GM21381 (cell line): ENCODE data around the gene ANTXRL.
"Not testable (repeated sequence)": the region's sequence is repeated elsewhere in the genome, so short reads cannot be mapped to it uniquely, and the experiment has no call there.

Experiments
- ATAC-seq: cut with Tn5 transposase; IDR thresholded peaks from one replicate; pipeline ENCODE4 v1.9.1; 2021; ENCODE audit warnings: mild to moderate bottlenecking, moderate library complexity; ENCODE audit not compliant: unreplicated experiment

The ANTXRL gene

GRCh38 chr10:46254007-46254383, 32.8 kb upstream of the ANTXRL start:
- ATAC-seq, result no peak

DNA sequence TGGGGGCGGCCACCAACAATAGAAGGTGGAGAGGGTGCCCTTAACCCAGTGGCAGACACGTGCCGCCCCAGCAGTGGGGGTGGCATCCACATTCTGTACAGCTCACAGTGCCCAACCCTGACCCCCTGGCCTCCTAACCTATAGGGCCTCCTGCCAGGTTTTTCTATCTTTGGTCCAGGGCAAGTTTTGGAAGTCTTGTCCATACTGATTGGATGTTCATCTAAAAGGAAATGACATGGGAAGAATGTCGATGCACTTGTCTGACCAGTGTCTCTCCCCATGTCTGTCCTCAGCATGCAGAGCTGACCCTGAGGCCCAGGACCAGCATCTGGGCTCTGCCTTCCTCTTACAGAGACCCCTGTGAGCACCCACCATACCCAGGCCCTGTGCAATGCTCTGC, 32.3 kb upstream of the ANTXRL start:
- ATAC-seq, result no peak

DNA sequence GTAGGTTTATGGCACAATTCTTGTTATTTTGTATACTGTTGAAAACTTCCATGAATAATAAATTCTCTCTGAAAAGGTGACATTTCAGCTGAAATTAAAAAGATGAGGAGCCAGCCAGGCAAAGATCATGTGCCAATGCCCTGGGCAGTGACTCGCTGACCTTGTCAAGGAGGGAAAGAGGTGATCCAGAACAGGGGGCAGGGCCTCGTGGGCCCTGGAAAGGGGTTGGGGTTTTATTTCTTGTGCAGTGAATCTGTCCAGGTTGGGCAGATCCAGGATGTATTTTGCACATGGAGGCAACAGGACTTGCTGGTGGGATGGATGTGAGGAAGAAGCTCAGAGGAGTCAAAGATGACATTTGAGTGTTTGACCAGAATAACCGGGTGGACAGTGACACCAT, 31.6 kb upstream of the ANTXRL start:
- not testable (repeated sequence) for ATAC-seq

- ATAC-seq, result no peak
Observed at GRCh38 chr10:46255801-46256747, 30.7 kb upstream of the ANTXRL start.

- no peak for ATAC-seq
Observed at GRCh38 chr10:46257099-46257498, 29.7 kb upstream of the ANTXRL start.

DNA sequence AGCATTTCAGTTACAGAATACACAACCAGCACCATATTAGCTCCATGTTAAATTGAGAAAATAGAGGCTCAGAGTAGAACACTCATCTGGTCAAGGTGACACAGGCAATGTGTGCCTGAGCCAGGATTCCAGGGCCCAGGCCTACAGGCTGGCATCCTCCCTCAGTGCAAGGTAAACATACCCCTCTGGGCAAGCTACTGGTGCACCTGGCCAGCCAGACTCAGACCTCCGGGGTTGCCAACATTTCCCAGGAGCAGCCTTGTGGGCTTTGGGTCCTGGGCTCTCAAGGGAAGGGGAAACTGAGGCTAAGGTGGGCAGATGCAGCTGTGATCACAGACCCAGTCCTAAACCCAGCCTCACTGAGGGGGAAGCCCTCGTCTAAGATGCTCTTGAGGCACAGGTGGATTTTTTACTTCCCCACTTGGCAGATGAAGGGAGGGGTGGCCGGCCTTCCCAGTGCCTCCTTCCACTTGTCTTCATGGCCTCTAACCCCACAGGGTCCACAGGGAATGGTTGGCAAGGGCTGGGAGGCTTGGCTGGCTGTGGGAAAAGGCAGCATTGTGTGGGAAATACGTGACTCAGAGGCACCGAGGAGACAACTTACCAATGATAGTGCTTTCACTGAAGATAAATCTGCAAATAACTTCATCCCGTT, 23.8 kb upstream of the ANTXRL start:
- ATAC-seq, result not testable (repeated sequence)

GRCh38 chr10:46263831-46264268, 22.9 kb upstream of the ANTXRL start:
- no peak for ATAC-seq

DNA sequence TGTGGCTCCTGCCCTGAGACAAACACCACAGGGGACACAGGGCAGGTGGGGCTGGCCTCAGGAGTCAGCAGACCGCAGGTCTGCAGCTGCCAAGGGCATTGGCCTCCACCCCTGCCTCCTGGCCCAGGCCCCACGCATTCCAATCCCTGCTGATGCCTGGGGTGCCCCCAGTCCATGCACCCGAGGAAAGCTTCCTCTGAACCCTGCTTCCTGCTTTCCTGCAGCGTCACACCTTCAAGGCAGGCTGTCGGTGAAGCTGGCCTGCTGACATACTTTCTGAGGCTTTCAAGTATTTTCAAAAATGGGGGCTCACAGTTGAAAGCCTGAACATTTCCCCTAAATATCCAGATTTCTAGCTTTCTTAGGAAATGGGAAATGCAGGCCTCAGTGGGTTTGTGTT, 22.5 kb upstream of the ANTXRL start:
- no peak for ATAC-seq

DNA sequence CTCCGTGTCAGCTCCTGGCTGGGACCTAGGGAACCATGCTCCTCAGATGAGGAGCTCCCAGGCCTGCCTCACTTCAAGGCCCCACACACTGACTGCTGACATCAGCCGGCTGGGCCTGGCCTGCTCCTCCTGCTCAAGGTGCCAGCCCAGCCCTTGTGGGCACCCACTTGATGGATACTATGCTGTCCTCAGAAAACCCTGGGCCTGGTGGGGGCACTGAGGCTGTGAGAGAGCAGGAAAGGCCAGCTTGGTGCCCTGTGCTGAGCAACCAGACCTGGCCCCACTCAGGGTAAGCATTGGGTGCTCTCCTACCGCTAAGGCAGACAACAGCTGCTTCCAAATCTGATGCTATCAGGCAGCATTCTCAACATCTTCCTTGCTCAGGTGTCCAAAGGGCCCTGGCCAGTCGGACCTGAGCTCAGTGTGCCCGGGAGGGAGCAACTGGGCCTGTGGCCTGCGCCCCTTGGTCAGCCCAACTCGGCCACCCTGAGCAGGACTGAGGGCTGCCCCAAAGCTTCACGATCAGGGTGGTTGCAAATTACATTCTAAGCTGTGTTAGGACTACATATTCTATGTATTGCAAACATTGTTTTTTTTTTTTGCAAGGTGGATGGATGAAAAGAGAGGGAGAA, 21.9 kb upstream of the ANTXRL start:
- ATAC-seq, result no peak

GRCh38 chr10:46265566-46266305, 21.1 kb upstream of the ANTXRL start:
- not testable (repeated sequence) for ATAC-seq

- ATAC-seq, result no peak
Observed at GRCh38 chr10:46266306-46266985, 20.4 kb upstream of the ANTXRL start.

DNA sequence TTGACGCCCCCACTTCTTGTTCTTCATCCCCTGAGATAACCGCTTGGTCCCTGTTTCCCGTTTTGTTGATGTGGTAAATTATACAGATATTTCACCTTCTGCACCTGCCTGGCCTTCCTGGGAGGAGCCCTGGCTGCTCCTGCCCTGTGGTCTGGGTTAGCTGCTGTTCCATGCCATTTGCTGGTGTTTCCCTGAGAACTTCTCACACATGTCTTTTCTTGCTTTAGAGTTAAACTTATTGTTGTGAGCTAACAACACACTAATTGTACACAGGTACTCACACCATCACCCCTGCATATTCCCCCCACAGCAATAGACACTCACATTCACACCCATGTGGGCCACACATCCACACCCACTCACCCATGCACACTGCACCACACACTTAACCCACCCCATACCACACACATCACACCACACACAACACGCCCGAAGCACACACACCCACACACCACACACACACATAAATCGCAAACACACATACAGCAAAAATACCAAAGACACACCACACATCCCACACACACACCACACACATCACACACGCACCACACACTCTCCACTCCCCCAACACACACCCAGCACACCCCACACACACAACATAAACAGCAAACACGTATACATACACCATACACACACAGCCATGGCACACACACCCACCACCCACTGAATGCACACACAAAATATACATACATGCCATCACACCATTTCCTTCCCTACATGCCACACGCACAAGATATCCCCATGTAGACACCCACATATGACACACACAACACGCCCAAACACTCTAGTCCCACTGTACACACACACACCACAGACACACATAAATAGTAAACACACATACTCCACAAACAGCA, 19.4 kb upstream of the ANTXRL start:
- no peak for ATAC-seq

GRCh38 chr10:46268076-46268881, 18.5 kb upstream of the ANTXRL start:
- ATAC-seq, result peak; percentile 75

DNA sequence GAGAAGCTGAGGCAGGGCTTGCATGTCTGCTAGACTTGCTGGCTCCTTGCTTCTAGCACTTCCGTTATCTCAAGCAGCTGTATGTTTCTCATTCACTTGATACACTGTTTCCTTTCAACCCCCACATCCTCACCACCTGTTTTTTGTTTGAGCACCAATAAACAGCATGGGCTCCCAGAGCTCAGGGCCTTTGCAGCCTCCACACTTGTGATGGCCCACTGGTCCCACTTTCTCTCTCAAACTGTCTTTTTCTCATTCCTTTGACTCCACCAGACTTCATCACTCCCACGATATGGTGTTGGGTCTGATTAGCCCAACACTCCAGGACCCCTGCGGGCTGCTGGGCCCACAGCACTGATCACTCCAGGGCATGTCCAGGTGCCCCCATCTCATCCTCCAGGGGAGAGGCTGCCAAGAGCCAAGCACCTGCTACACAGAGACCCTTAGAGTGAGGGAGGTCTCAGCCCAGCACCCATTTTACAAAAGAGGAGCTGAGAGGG, 17.2 kb upstream of the ANTXRL start:
- ATAC-seq, result not testable (repeated sequence)

GRCh38 chr10:46270086-46270811, 16.5 kb upstream of the ANTXRL start:
- no peak for ATAC-seq

DNA sequence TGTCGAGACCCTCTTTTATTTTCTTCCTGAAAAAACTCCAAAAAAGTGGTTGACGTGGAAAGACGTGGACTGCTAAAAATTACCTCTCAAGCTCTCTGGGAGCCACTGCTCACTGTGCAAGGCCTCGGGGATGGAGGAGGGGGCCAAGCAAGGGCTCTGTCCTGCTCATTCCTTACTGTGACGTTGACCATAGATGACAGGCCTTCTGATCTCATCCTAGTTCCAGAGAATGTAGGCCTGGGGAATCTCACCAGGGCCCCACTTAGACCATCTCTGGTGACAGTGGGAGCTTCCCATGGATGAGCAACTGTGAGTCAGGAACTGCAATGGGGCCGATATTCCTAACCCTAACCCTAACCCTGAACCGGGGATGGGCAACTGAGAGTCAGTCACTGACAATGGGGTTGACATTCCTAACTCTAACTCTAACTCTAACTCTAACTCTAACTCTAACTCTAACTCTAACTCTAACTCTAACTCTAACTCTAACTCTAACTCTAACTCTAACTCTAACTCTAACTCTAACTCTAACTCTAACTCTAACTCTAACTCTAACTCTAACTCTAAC, 15.8 kb upstream of the ANTXRL start:
- not testable (repeated sequence) for ATAC-seq

DNA sequence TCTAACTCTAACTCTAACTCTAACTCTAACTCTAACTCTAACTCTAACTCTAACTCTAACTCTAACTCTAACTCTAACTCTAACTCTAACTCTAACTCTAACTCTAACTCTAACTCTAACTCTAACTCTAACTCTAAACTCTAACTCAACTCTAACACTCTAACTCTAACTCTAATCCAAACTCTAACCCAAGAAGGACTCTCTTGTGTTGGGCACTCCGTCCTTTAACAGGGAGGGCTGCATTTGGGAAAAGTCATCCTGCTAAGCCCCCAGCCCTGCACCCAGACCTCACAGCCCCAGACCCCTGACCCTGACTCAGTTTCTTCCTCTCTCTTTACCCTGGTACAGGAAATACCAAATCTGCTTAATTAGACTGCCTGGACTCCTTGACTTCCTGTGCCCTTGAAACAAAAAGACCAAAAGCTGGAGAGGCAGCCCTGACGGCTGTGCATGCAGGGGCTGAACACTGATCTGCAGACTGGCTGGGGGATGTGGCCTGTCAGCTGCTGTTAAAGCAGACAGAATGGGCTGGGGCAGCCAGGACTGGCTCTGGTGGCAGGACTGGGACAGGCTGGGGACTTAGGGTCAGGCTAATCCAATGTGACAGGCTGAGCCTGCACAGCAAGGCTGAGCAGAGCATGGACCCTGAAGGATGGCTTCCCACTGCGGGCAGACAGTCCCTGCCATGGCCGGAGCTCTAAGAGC, 14.8 kb upstream of the ANTXRL start:
- ATAC-seq, result not testable (repeated sequence)
